Measurements from ENCODE around the gene IFNLR1. TPM values are rescaled to one million over a fixed set of nuclear protein-coding genes. Genes with fewer than 3 reads are reported as not detected.

The IFNLR1 gene
- total RNA-seq (1 to 10 TPM in 1 of 2 donors, under 1 TPM in 1; 0.63 to 1.6 TPM), polyA plus RNA-seq (ENCODE audit: insufficient read depth, low read depth, low replicate concordance) (1.5 TPM)
- long read RNA-seq, donor 1 = 0 reads
- long read RNA-seq, donor 2 = 0 reads

DNA sequence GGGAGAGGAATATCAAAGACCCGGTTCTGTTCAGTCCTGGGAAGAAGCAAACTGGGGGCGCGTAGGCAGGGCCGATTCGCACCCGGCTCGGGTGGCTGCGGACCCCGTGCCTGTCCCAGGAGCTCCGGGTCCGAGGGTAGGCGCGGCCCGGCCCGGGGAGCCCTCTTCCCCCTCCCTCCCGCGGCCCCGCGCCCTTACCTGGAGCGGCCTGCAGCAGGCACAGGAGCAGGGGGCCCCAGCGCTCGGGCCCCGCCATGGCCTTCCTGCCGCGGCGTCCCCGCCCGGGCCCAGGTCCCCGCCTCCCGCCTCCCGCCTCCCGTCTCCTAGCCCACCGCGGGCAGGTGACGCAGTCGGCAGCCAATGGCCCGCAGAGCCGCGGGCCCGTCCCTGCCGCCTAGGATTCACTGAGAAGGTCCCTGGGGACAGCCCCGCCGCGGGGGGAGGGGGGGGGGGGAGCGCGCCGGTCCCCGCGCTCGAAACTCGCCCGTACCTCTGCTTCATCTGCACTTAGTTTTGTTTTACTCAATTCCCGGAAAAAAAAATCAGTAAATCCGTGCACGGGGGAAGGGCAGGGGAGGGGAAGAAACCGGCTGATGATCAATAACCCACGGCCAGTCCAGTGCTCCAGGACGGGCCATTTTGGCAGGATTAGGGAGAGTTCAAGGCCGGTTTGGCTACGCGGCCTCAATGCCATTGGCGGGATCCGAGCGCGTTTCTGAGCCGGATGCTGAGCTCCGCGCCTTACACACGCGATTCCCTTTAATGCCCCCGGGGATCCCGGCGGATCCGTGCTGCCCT lies at the start of gene IFNLR1:
IFNLR1 (minus strand) TSS at position 297 of the 798 bp plus-strand sequence; CDS start at position 256, 41 bp downstream.
- Histone ChIP-seq H3K4me1 (no peaks in the 10 kb centered on the region), H3K36me3 (ENCODE audit: low read depth, missing control alignments) (no peaks in the 10 kb centered on the region), H3K4me3 (peak within 1 kb of the TSS; percentile 54 to 63), H3K27ac (no peak within 1 kb of the TSS), H3K27me3 (no peaks in the 10 kb centered on the region), H3K9me3 (no peaks in the 10 kb centered on the region)
- intact Hi-C loops (cut with DNase I; ENCODE audit: low total_unique reads) = no loop called here
- DNase-seq = peak; percentile 56
- 0 to 2% methylated on average over 28 to 47 of the region's 74 CpGs for WGBS, 2 donors
- no peak for TF ChIP-seq POLR2A (IDR thresholded peaks at IDR 0.05)
- TF ChIP-seq, protein P1, sequence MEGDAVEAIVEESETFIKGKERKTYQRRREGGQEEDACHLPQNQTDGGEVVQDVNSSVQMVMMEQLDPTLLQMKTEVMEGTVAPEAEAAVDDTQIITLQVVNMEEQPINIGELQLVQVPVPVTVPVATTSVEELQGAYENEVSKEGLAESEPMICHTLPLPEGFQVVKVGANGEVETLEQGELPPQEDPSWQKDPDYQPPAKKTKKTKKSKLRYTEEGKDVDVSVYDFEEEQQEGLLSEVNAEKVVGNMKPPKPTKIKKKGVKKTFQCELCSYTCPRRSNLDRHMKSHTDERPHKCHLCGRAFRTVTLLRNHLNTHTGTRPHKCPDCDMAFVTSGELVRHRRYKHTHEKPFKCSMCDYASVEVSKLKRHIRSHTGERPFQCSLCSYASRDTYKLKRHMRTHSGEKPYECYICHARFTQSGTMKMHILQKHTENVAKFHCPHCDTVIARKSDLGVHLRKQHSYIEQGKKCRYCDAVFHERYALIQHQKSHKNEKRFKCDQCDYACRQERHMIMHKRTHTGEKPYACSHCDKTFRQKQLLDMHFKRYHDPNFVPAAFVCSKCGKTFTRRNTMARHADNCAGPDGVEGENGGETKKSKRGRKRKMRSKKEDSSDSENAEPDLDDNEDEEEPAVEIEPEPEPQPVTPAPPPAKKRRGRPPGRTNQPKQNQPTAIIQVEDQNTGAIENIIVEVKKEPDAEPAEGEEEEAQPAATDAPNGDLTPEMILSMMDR (IDR thresholded peaks at IDR 0.05) = no peak

DNA sequence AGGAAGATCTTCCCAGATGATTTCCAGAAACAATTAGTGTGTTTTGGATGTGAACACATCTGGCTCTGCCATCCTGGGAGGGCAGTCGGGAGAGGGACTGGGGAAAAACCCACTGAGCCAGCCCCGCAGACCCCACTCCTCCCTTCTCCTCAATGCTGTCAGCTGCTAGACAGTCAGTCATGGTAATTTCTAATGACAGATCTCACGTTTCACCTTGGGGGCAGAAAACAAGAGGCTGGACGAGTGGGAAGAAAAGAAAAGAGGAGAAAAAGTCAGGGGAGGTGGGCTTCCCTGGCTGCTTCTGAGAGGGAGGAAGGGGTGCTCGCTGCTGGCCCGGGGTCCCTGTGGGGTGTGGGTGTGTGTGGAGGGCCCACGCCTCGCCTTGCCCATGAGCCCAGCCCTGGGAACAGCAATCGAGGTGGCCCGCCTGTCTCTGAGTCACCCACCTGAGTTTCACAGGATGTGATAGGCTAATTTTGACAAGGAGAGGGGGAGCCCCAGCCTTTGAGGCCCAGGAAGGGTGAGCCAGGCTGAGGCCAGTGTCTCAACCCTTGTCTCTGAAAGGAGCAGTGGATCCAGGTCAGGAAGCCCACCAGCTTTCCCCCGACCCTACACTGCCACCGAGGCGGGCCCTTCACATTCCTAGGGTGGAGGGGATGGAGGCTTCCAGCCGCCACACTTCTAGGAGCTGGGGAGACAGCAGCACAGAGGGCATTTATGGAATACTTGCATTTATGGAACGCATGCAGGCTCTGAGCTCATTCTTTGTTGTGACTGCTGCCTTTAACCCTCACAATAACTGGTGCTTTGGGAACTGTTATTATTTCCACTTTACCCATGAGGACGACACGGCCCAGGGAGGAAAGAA lies 49.1 kb upstream of the IFNLR1 start:
- TF ChIP-seq POLR2A (IDR thresholded peaks at IDR 0.05) = no peak
- TF ChIP-seq, protein P1 (IDR thresholded peaks at IDR 0.05) = no peak
- no peaks in the 10 kb centered on the region for H3K9me3 ChIP-seq
- no peak for DNase-seq
- no peak overlapping the region for H3K27ac ChIP-seq
- intact Hi-C loops (cut with DNase I; ENCODE audit: low total_unique reads) = no loop called here
- no peak overlapping the region for H3K4me3 ChIP-seq
- no peaks in the 10 kb centered on the region for H3K36me3 ChIP-seq (ENCODE audit: low read depth, missing control alignments)
- WGBS, 2 donors = 60 to 61% methylated on average over 15 to 17 of the region's 17 CpGs
- H3K27me3 ChIP-seq = no peaks in the 10 kb centered on the region
- no peaks in the 10 kb centered on the region for H3K4me1 ChIP-seq

DNA sequence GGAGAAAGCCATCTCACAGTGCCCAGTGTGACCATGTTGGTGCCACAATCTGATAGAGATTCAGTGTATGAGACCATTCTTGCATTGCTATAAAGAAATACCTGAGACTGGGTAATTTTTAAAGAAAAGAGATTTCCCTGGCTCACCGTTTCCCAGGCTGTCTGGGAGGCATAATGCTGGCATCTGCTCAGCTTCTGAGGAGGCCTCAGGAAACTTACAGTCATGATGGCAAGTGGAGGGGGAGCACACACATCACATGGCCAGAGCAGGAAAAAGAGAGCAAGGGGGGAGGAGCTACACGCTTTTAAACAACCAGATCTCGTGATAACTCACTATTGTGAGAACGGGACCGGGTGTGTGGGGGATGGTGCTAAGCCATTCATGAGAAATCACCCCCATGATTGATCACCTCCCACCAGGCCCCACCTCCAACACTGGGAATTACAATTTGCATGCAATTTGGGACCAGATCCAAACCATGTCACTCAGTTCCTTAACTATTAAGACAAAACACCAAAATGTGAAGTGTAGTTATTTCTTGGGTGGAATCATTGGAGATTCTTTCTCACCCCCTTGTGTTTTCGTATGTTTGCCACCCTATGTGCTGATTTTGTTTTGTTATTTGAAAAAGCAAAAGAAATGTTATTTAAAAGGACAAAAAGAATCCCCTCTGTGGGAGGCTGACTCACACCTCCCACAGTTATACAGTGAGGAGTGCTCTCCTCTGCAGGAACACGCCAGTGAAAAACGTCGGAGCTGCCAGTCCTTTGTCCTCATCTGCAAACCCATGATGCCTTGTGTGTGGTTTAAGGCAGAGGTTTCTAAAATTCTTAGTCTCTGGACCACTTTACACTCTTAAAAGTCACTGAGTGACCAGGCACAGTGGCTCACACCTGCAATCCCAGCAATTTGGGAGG lies 46.9 kb upstream of the IFNLR1 start:
- no peak overlapping the region for H3K27ac ChIP-seq
- H3K4me1 ChIP-seq = no peaks in the 10 kb centered on the region
- no peaks in the 10 kb centered on the region for H3K27me3 ChIP-seq
- H3K4me3 ChIP-seq = no peak overlapping the region
- no peak for TF ChIP-seq POLR2A (IDR thresholded peaks at IDR 0.05)
- TF ChIP-seq, protein P1 (IDR thresholded peaks at IDR 0.05) = no peak
- H3K36me3 ChIP-seq (ENCODE audit: low read depth, missing control alignments) = no peaks in the 10 kb centered on the region
- H3K9me3 ChIP-seq = no peaks in the 10 kb centered on the region
- intact Hi-C loops (cut with DNase I; ENCODE audit: low total_unique reads) = no loop called here
- no peak for DNase-seq
- WGBS, 2 donors = 76 to 83% methylated on average over 9 of the region's 9 CpGs

DNA sequence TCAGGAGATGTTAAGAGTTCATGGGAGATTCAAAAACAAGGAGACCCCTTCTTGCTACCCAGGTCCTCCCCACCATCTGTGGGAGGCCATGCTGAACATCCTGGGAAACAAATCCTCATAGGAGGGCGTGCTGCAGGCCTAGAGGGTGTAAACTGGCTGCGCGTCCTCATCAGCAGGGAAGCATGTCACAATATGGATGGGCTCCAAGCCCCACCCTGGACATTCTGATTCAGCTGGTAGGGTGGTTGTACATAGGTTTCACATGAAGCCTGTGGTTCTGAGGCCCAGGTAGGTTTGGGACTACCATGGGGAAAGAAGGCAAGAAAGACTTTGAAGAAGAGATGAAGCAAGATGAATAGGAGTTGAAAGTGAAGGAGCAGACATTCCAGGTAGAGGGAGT lies 44.6 kb upstream of the IFNLR1 start:
- Histone ChIP-seq H3K36me3 (ENCODE audit: low read depth, missing control alignments) (no peaks in the 10 kb centered on the region), H3K4me1 (no peaks in the 10 kb centered on the region), H3K4me3 (no peak overlapping the region), H3K9me3 (no peaks in the 10 kb centered on the region), H3K27ac (no peak overlapping the region), H3K27me3 (no peaks in the 10 kb centered on the region)
- intact Hi-C loops (cut with DNase I; ENCODE audit: low total_unique reads) = no loop called here
- 93 to 97% methylated on average over 3 of the region's 3 CpGs for WGBS, 2 donors
- no peak for DNase-seq
- TF ChIP-seq POLR2A (IDR thresholded peaks at IDR 0.05) = no peak
- TF ChIP-seq, protein P1 (IDR thresholded peaks at IDR 0.05) = no peak

Measured in testis (tissue), 5 donors.